Measurements from ENCODE around the gene GALNTL6. TPM values are rescaled to one million over a fixed set of nuclear protein-coding genes. Genes with fewer than 3 reads are reported as not detected.

The GALNTL6 gene
- total RNA-seq, 1 donor from 2014 or later = 0.34 TPM

DNA sequence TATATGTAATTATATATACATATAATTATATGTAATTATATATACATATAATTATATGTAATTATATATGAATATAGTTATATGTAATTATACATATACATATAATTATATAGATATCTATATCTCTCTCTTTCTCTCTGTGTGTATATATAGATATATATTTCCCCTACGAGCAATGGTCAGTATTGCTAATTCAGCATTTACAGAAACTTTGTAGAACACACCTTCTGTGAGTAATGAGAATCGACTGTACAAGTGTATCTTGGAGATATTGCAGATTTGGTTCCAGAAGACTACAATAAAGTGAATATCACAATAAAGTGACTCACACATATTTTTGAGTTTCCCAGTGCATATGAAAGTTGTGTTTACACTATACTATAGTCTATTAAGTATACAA lies 33.7 kb downstream of the GALNTL6 start:
- Mint-ChIP-seq H3K9me3 (ENCODE audit: unreplicated experiment) (no peaks in the 10 kb centered on the region), H3K36me3 (ENCODE audit: unreplicated experiment) (no peaks in the 10 kb centered on the region), H3K4me3 (ENCODE audit: unreplicated experiment) (no peak overlapping the region), H3K27me3 (ENCODE audit: unreplicated experiment) (no peaks in the 10 kb centered on the region), H3K4me1 (ENCODE audit: low read depth, unreplicated experiment) (peaks cover 3% of the 10 kb centered on the region), H3K27ac (ENCODE audit: unreplicated experiment) (no peak overlapping the region)
- TF ChIP-seq, protein P1, sequence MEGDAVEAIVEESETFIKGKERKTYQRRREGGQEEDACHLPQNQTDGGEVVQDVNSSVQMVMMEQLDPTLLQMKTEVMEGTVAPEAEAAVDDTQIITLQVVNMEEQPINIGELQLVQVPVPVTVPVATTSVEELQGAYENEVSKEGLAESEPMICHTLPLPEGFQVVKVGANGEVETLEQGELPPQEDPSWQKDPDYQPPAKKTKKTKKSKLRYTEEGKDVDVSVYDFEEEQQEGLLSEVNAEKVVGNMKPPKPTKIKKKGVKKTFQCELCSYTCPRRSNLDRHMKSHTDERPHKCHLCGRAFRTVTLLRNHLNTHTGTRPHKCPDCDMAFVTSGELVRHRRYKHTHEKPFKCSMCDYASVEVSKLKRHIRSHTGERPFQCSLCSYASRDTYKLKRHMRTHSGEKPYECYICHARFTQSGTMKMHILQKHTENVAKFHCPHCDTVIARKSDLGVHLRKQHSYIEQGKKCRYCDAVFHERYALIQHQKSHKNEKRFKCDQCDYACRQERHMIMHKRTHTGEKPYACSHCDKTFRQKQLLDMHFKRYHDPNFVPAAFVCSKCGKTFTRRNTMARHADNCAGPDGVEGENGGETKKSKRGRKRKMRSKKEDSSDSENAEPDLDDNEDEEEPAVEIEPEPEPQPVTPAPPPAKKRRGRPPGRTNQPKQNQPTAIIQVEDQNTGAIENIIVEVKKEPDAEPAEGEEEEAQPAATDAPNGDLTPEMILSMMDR (IDR thresholded peaks at IDR 0.05; ENCODE audit: partially characterized antibody, unreplicated experiment) = no peak
- DNase-seq = no peak

GRCh38 chr4:171847751-171848150 lies 34.5 kb downstream of the GALNTL6 start:
- H3K9me3 Mint-ChIP-seq (ENCODE audit: unreplicated experiment) = no peaks in the 10 kb centered on the region
- TF ChIP-seq, protein P1 (IDR thresholded peaks at IDR 0.05; ENCODE audit: partially characterized antibody, unreplicated experiment) = no peak
- no peaks in the 10 kb centered on the region for H3K27me3 Mint-ChIP-seq (ENCODE audit: unreplicated experiment)
- no peaks in the 10 kb centered on the region for H3K36me3 Mint-ChIP-seq (ENCODE audit: unreplicated experiment)
- no peak for DNase-seq
- peaks cover 3% of the 10 kb centered on the region for H3K4me1 Mint-ChIP-seq (ENCODE audit: low read depth, unreplicated experiment)
- no peak overlapping the region for H3K27ac Mint-ChIP-seq (ENCODE audit: unreplicated experiment)
- no peak overlapping the region for H3K4me3 Mint-ChIP-seq (ENCODE audit: unreplicated experiment)

DNA sequence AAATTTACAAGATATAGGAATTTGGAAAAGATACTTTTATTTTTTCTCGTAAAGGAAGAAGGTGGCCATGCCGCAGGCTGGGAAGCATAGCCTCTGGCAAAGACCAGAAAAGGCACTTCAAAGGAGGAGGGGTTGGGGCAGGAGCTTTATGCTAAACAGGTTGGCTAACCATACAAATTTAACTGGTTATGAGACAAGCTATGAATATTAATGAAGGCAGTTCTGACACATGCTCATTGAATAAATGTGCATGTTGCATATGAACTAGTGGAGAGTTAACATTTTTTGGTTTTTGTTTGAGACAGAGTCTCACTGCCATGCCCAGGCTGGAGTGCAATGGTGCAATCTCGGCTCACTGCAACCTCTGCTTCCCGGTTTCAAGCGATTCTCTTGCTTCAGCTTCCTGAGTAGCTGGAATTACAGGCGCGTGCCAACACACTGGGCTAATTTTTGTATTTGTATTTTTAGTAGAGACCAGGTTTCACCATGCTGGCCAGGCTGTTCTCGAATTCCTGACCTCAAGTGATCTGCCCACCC lies 36.5 kb downstream of the GALNTL6 start:
- no peaks in the 10 kb centered on the region for H3K36me3 Mint-ChIP-seq (ENCODE audit: unreplicated experiment)
- H3K4me3 Mint-ChIP-seq (ENCODE audit: unreplicated experiment) = no peak overlapping the region
- H3K27ac Mint-ChIP-seq (ENCODE audit: unreplicated experiment) = no peak overlapping the region
- H3K27me3 Mint-ChIP-seq (ENCODE audit: unreplicated experiment) = no peaks in the 10 kb centered on the region
- peaks cover 3% of the 10 kb centered on the region for H3K4me1 Mint-ChIP-seq (ENCODE audit: low read depth, unreplicated experiment)
- no peaks in the 10 kb centered on the region for H3K9me3 Mint-ChIP-seq (ENCODE audit: unreplicated experiment)
- TF ChIP-seq, protein P1 (IDR thresholded peaks at IDR 0.05; ENCODE audit: partially characterized antibody, unreplicated experiment) = no peak
- no peak for DNase-seq

- Mint-ChIP-seq H3K27me3 (ENCODE audit: unreplicated experiment) (peaks cover 2% of the 10 kb centered on the region), H3K27ac (ENCODE audit: unreplicated experiment) (no peak overlapping the region), H3K4me3 (ENCODE audit: unreplicated experiment) (no peak overlapping the region), H3K36me3 (ENCODE audit: unreplicated experiment) (no peaks in the 10 kb centered on the region), H3K9me3 (ENCODE audit: unreplicated experiment) (no peaks in the 10 kb centered on the region), H3K4me1 (ENCODE audit: low read depth, unreplicated experiment) (peaks cover 3% of the 10 kb centered on the region)
- DNase-seq = no peak
- TF ChIP-seq, protein P1 (IDR thresholded peaks at IDR 0.05; ENCODE audit: partially characterized antibody, unreplicated experiment) = no peak
These were observed 38.1 kb downstream of the GALNTL6 start for GRCh38 chr4:171851295-171851694.

DNA sequence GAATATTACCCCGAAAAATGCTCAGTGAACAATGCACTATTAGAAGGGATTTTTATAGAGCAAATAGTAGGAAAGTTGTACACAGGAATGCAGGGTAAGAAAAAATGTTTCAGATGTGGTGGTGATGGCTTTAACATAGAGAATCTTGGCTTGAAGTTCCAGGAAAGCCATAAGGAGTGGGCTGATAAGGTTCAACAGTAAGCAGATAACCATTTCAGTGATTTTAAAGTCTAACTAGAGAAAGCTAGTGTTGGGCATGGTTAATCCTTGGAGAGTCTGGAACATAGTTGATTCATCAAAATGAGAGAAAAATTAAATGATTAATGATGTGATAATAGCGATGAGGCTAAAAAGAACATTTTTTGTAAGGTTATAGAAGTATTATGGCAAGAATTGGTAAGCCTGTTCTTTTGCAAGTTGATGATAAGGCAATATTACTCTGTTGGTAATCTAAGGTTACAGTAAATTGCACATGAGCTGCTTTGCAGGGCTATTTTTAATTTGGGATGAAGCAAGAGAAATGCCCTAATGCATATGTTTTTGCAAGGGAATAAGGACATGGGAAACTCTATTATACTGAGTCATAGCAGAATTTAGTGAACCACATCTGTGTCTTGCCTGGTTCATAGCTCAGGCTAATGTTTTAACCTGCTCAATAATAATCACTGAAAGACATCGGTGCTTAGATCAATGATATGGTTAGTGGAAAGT lies 44.3 kb downstream of the GALNTL6 start:
- Mint-ChIP-seq H3K27ac (ENCODE audit: unreplicated experiment) (no peak overlapping the region), H3K4me1 (ENCODE audit: low read depth, unreplicated experiment) (no peaks in the 10 kb centered on the region), H3K9me3 (ENCODE audit: unreplicated experiment) (no peaks in the 10 kb centered on the region), H3K4me3 (ENCODE audit: unreplicated experiment) (no peak overlapping the region), H3K36me3 (ENCODE audit: unreplicated experiment) (no peaks in the 10 kb centered on the region), H3K27me3 (ENCODE audit: unreplicated experiment) (peaks cover 2% of the 10 kb centered on the region)
- no peak for DNase-seq
- TF ChIP-seq, protein P1 (IDR thresholded peaks at IDR 0.05; ENCODE audit: partially characterized antibody, unreplicated experiment) = no peak

Data from glutamatergic neuron (in vitro differentiated cells).